Smooth muscle cell (in vitro differentiated cells): ENCODE measurements around the gene ALK. TPM values are rescaled to one million over a fixed set of nuclear protein-coding genes. Genes with fewer than 3 reads are reported as not detected.

ENCODE experiments used
- DNase-seq: peaks from one replicate; lab custom pipeline; 2025; ENCODE audit not compliant: unreplicated experiment; lab: John Stamatoyannopoulos, UW
- H2AFZ ChIP-seq: fragments of 200-600 bp; sonication (generic); 2 replicates; pipeline ENCODE4 v1.6.0; 2016; ENCODE audit warnings: antibody characterized with exemption, low read depth, mild to moderate bottlenecking
- H3F3A ChIP-seq: fragments of 200-600 bp; sonication (generic); 2 replicates; pipeline ENCODE4 v1.6.0; 2017; ENCODE audit warnings: antibody characterized with exemption, low read depth
- H3K27ac ChIP-seq: fragments of 200-600 bp; sonication (generic); 2 replicates; pipeline ENCODE4 v1.5.1; 2016; ENCODE audit warnings: low read depth, mild to moderate bottlenecking
- H3K27me3 ChIP-seq: fragments of 200-600 bp; sonication (generic); 2 replicates; pipeline ENCODE4 v1.6.1; 2016; ENCODE audit warnings: low read depth, mild to moderate bottlenecking
- H3K36me3 ChIP-seq: fragments of 200-600 bp; sonication (generic); 2 replicates; pipeline ENCODE4 v1.5.1; 2016; ENCODE audit warnings: low read depth
- H3K4me1 ChIP-seq: fragments of 200-600 bp; sonication (generic); 2 replicates; pipeline ENCODE4 v1.5.1; 2016; ENCODE audit warnings: low read depth
- H3K4me2 ChIP-seq: fragments of 200-600 bp; sonication (generic); 2 replicates; pipeline ENCODE4 v1.6.0; 2016; ENCODE audit warnings: mild to moderate bottlenecking
- H3K4me3 ChIP-seq: fragments of 200-600 bp; sonication (generic); 2 replicates; pipeline ENCODE4 v1.5.1; 2016; ENCODE audit warnings: mild to moderate bottlenecking
- H3K79me2 ChIP-seq: fragments of 200-600 bp; sonication (generic); 2 replicates; pipeline ENCODE4 v1.6.0; 2016; ENCODE audit warnings: low read depth, mild to moderate bottlenecking
- H3K9ac ChIP-seq: fragments of 200-600 bp; sonication (generic); 2 replicates; pipeline ENCODE4 v1.6.0; 2016; ENCODE audit warnings: low read depth
- H3K9me3 ChIP-seq: fragments of 200-600 bp; sonication (generic); replicated peaks from 2 replicates; pipeline ENCODE4 v1.5.1; 2016; ENCODE audit warnings: low read depth
- H4K20me1 ChIP-seq: fragments of 200-600 bp; sonication (generic); 2 replicates; pipeline ENCODE4 v1.6.0; 2016; ENCODE audit warnings: low read depth
- WGBS: methylation state at CpG from one replicate; pipeline ENCODE4 v1.1.7; 2016; ENCODE audit warnings: low lambda C conversion rate; 5-methylcytosine and 5-hydroxymethylcytosine counted together
- polyA plus RNA-seq: library from polyadenylated mRNA; unstranded; fragments of >200 nt; fragmentation: Nextera tagmentation; extraction: Ambion mirVana; gene quantifications from 2 replicates; pipeline ENCODE4 v1.2.1, GENCODE V29; 2016
- total RNA-seq: library from RNA; depleted of rRNA; stranded (reverse); fragments of >200 nt; gene quantifications from 2 replicates; pipeline ENCODE4 v1.2.3, GENCODE V29; 2014
- TF ChIP-seq, protein P1 (sequence below): fragments of 200-600 bp; sonication (generic); IDR thresholded peaks from 2 replicates; pipeline ENCODE4 v1.5.1; 2017; ENCODE audit warnings: borderline replicate concordance, mild to moderate bottlenecking, antibody characterized with exemption; ENCODE audit not compliant: insufficient read depth, poor library complexity, severe bottlenecking

ALK gene
- total and polyA plus RNA-seq, 2 experiments from 2014 or later = 0.13 to 0.19 TPM

DNA sequence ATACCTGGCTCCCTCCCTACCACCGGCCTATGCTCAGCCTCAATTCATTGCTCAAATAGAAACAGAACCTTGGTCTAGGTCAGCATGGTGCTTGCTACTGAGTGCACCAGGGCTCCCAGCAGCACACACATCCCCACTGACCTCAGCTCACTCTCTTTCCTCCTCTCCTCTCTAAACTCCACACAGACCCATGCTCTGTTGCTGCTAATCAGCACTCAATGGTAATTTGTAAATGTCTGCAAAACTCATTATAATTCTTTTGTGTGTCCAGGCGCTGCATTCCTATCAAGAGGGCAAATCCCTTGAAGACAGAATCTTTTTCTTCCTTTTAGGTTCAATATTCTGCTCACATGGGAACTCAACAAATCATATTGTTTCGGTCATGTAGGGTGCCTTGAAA lies 424.0 kb downstream of the ALK start:
- peaks cover 22% of the 10 kb centered on the region for H3K27me3 ChIP-seq
- H3K27ac ChIP-seq = no peak overlapping the region
- no peak overlapping the region for H3K9ac ChIP-seq
- TF ChIP-seq, protein P1, sequence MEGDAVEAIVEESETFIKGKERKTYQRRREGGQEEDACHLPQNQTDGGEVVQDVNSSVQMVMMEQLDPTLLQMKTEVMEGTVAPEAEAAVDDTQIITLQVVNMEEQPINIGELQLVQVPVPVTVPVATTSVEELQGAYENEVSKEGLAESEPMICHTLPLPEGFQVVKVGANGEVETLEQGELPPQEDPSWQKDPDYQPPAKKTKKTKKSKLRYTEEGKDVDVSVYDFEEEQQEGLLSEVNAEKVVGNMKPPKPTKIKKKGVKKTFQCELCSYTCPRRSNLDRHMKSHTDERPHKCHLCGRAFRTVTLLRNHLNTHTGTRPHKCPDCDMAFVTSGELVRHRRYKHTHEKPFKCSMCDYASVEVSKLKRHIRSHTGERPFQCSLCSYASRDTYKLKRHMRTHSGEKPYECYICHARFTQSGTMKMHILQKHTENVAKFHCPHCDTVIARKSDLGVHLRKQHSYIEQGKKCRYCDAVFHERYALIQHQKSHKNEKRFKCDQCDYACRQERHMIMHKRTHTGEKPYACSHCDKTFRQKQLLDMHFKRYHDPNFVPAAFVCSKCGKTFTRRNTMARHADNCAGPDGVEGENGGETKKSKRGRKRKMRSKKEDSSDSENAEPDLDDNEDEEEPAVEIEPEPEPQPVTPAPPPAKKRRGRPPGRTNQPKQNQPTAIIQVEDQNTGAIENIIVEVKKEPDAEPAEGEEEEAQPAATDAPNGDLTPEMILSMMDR = no peak
- no peaks in the 10 kb centered on the region for H3K4me1 ChIP-seq
- no peaks in the 10 kb centered on the region for H3K36me3 ChIP-seq
- H3F3A ChIP-seq = no peaks in the 10 kb centered on the region
- no peaks in the 10 kb centered on the region for H4K20me1 ChIP-seq
- no peak for DNase-seq
- no peak overlapping the region for H3K4me2 ChIP-seq
- WGBS = 88% methylated on average over 3 of the region's 3 CpGs
- H3K79me2 ChIP-seq = no peaks in the 10 kb centered on the region
- H2AFZ ChIP-seq = no peak overlapping the region
- H3K9me3 ChIP-seq = no peaks in the 10 kb centered on the region
- no peak overlapping the region for H3K4me3 ChIP-seq

DNA sequence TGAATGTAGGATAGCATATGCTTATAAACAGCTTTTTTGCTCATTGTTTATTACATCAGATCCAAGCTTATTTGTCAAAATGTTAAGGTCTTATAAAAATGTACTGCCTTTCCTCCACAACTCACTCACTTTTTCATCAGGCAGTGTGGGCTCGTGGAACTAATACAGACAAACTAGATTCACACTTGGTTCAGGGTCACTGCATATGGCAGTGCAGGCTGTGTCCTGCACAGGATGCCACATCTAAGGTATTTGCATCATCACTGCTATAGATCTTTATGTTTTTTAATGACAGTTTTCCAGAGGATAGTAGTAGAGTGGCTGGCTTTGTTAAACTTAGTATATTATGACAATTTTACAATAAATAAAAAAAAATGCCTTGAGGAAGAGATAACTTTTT lies 425.2 kb downstream of the ALK start:
- H3K79me2 ChIP-seq = no peaks in the 10 kb centered on the region
- H3F3A ChIP-seq = no peaks in the 10 kb centered on the region
- no peak for DNase-seq
- H3K4me2 ChIP-seq = no peak overlapping the region
- no peak overlapping the region for H3K4me3 ChIP-seq
- whole genome bisulfite sequencing = 79% methylated on average over 1 of the region's 1 CpG
- no peaks in the 10 kb centered on the region for H3K4me1 ChIP-seq
- peaks cover 16% of the 10 kb centered on the region for H3K27me3 ChIP-seq
- no peak overlapping the region for H3K9ac ChIP-seq
- H3K27ac ChIP-seq = no peak overlapping the region
- H3K9me3 ChIP-seq = no peaks in the 10 kb centered on the region
- no peak overlapping the region for H2AFZ ChIP-seq
- no peaks in the 10 kb centered on the region for H3K36me3 ChIP-seq
- H4K20me1 ChIP-seq = no peaks in the 10 kb centered on the region
- TF ChIP-seq, protein P1 = no peak

GRCh38 chr2:29495536-29496060 lies 425.8 kb downstream of the ALK start:
- Histone ChIP-seq H3K27me3 (peaks cover 11% of the 10 kb centered on the region), H4K20me1 (no peaks in the 10 kb centered on the region), H3K4me3 (no peak overlapping the region), H3K36me3 (no peaks in the 10 kb centered on the region), H3K4me2 (no peak overlapping the region), H2AFZ (no peak overlapping the region), H3K27ac (no peak overlapping the region), H3K79me2 (no peaks in the 10 kb centered on the region), H3K9ac (no peak overlapping the region), H3K9me3 (no peaks in the 10 kb centered on the region), H3F3A (no peaks in the 10 kb centered on the region), H3K4me1 (no peaks in the 10 kb centered on the region)
- TF ChIP-seq, protein P1 = no peak
- WGBS = 88% methylated on average over 4 of the region's 4 CpGs
- DNase-seq = no peak

GRCh38 chr2:29495068-29495467 lies 426.3 kb downstream of the ALK start:
- TF ChIP-seq, protein P1 = no peak
- H2AFZ ChIP-seq = no peak overlapping the region
- no peaks in the 10 kb centered on the region for H3K4me1 ChIP-seq
- H3K27ac ChIP-seq = no peak overlapping the region
- 89% methylated on average over 6 of the region's 6 CpGs for WGBS
- H3F3A ChIP-seq = no peaks in the 10 kb centered on the region
- H3K9ac ChIP-seq = no peak overlapping the region
- H3K9me3 ChIP-seq = no peaks in the 10 kb centered on the region
- H3K4me2 ChIP-seq = no peak overlapping the region
- H3K79me2 ChIP-seq = no peaks in the 10 kb centered on the region
- no peak overlapping the region for H3K4me3 ChIP-seq
- no peak for DNase-seq
- no peaks in the 10 kb centered on the region for H4K20me1 ChIP-seq
- H3K27me3 ChIP-seq = peaks cover 11% of the 10 kb centered on the region
- H3K36me3 ChIP-seq = no peaks in the 10 kb centered on the region
